Sigmoid colon (tissue), 7 donors: ENCODE data around the gene TENM4. TPM values are rescaled to one million over a fixed set of nuclear protein-coding genes. Genes with fewer than 3 reads are reported as not detected.
A peak's percentile ranks its signal among the peaks of the same experiment; 100 is the strongest.

Experiments used
- DNase-seq: peaks from one replicate; pipeline ENCODE4 v3.0.0-alpha.2; 2019
- H3K27ac ChIP-seq, 4 donors: fragments of 200-600 bp; sonication (generic); one replicate each; pipeline ENCODE4 v1.5.1; 2016 to 2019; ENCODE audit warnings: mild to moderate bottlenecking in 1 of 4
- H3K27me3 ChIP-seq, 3 donors: fragments of 200-600 bp; sonication (generic); one replicate each; pipeline ENCODE4 v1.5.1; 2019; ENCODE audit warnings: mild to moderate bottlenecking in 1 of 3
- H3K36me3 ChIP-seq, 4 donors: fragments of 200-600 bp; sonication (generic); one replicate each; pipeline ENCODE4 v1.5.1; 2016 to 2019
- H3K4me1 ChIP-seq, 4 donors: fragments of 200-600 bp; sonication (generic); one replicate each; pipeline ENCODE4 v1.5.1; 2017 to 2019
- H3K4me3 ChIP-seq, 4 donors: fragments of 200-600 bp; sonication (generic); one replicate each; pipeline ENCODE4 v1.5.1; 2017 to 2019; ENCODE audit warnings: mild to moderate bottlenecking in 2 of 4, moderate library complexity in 1 of 4
- H3K9me3 ChIP-seq, 4 donors: fragments of 200-600 bp in 3 of 4; sonication (generic) in 3 of 4; one replicate each; pipeline versions ENCODE4 v1.5.1 to v1.6.1; 2013 to 2019
- EP300 ChIP-seq, 4 donors: sonication (generic); formaldehyde crosslinking; IDR thresholded peaks; one replicate each; pipeline ENCODE4 v1.6.1; 2017; ENCODE audit warnings: antibody characterized with exemption in 4 of 4
- POLR2A ChIP-seq, 2 donors: fragments of 450-650 bp; IDR thresholded peaks; one replicate each; pipeline ENCODE4 v1.6.1; 2016; ENCODE audit warnings: antibody characterized with exemption in 2 of 2, mild to moderate bottlenecking in 2 of 2, moderate library complexity in 2 of 2
- POLR2AphosphoS5 ChIP-seq, 4 donors: sonication (generic); formaldehyde crosslinking; IDR thresholded peaks; one replicate each; pipeline ENCODE4 v1.6.1; 2017; ENCODE audit warnings: antibody characterized with exemption in 4 of 4
- WGBS, 2 donors: extraction: QIAGEN DNeasy Blood & Tissue Kit; methylation state at CpG; one replicate each; pipeline ENCODE4 v1.1.7; 2013; 5-methylcytosine and 5-hydroxymethylcytosine counted together
- intact Hi-C: fragments of 100-400 bp; cut with DNase I; formaldehyde crosslinking; loops from one replicate; pipeline ENCODE4 v1.15.1; 2023
- polyA plus RNA-seq, 3 donors: library from polyadenylated mRNA; stranded (reverse); fragments of 200-250 nt; gene quantifications; one replicate each; pipeline ENCODE4 v1.2.3, GENCODE V29; 2013
- total RNA-seq, 4 donors: library from RNA; depleted of rRNA; stranded (reverse); fragments of >200 nt; gene quantifications; one replicate each; pipeline ENCODE4 v1.1.0, GENCODE V29; 2016
- TF ChIP-seq, protein P1 (sequence below), 4 experiments: fragments of 450-650 bp in 3 of 4; fragments of 200-600 bp in 1 of 4; IDR thresholded peaks; one replicate each; pipeline ENCODE4 v1.5.1; 2016 to 2019; ENCODE audit warnings: antibody characterized with exemption in 4 of 4, mild to moderate bottlenecking in 3 of 4, moderate library complexity in 2 of 4
- donor health status: healthy with polysubstance abuse.
- donor health status: Bipolar disorder and iron deficiency.
- donor health status: healthy.

The TENM4 gene
- total and polyA plus RNA-seq, 7 donors, result 0.23 to 14.6 (median 1.9) TPM; not detected in 1

DNA sequence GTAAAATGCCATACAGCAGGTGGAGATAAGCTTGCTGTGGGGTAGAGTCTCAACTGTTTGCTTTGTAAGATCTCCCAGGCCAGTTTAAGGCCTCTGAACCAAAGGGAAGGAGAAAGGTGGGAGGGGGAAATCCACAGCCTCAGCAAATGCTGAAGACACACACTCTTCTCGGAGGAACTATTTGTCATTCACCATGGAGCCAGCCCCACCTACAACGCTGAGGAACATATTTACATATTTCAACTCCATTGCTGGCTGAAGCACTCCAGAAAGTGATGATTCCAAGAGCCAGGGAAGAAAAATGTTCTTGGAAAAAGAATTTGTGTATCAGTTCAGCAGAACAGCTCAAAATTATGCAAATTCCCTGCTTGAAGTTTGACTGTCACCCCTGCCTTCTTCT, 6.5 kb downstream of the TENM4 start:
- peaks cover 36 to 89% (median 62%) of the 10 kb centered on the region in 3 donors for H3K27me3 ChIP-seq
- H3K4me1 ChIP-seq, result peaks cover 0 to 30% (median 28%) of the 10 kb centered on the region in 4 donors
- intact Hi-C loops, result no loop called here
- DNase-seq, result no peak
- H3K27ac ChIP-seq, result peak overlapping the region in 1 of 4 donors; percentile 71
- no peaks in the 10 kb centered on the region for H3K36me3 ChIP-seq
- H3K4me3 ChIP-seq, result no peak overlapping the region
- H3K9me3 ChIP-seq, result no peaks in the 10 kb centered on the region
- TF ChIP-seq POLR2A (IDR thresholded peaks at IDR 0.05) (no peak), EP300 (IDR thresholded peaks at IDR 0.05) (no peak), POLR2AphosphoS5 (IDR thresholded peaks at IDR 0.05) (no peak)
- TF ChIP-seq, protein P1, sequence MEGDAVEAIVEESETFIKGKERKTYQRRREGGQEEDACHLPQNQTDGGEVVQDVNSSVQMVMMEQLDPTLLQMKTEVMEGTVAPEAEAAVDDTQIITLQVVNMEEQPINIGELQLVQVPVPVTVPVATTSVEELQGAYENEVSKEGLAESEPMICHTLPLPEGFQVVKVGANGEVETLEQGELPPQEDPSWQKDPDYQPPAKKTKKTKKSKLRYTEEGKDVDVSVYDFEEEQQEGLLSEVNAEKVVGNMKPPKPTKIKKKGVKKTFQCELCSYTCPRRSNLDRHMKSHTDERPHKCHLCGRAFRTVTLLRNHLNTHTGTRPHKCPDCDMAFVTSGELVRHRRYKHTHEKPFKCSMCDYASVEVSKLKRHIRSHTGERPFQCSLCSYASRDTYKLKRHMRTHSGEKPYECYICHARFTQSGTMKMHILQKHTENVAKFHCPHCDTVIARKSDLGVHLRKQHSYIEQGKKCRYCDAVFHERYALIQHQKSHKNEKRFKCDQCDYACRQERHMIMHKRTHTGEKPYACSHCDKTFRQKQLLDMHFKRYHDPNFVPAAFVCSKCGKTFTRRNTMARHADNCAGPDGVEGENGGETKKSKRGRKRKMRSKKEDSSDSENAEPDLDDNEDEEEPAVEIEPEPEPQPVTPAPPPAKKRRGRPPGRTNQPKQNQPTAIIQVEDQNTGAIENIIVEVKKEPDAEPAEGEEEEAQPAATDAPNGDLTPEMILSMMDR (IDR thresholded peaks at IDR 0.05), result no peak
- WGBS, 2 donors, result 45 to 61% methylated on average over 2 of the region's 2 CpGs

DNA sequence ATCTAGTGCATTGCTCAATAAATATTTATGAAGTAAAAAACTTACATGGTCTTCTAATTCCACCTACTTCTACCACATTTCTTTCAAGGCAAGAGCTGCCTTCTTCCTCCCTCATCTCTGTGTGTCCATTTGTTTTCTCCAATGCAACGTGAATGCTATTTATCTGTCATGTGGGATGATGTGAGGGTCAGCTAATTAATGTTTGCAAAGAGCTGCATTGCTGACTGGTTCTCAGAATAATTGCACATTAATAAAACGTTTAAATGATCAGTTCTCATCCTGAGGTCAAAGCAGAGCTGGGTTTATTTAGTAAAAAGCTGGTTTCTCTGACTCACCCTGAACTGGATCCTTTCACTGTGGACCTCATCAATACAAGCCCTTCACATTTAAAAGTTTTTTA, 8.7 kb downstream of the TENM4 start:
- TF ChIP-seq, protein P1 (IDR thresholded peaks at IDR 0.05), result no peak
- no peak for TF ChIP-seq POLR2A (IDR thresholded peaks at IDR 0.05)
- no peak for TF ChIP-seq POLR2AphosphoS5 (IDR thresholded peaks at IDR 0.05)
- no peak for TF ChIP-seq EP300 (IDR thresholded peaks at IDR 0.05)
- no peak for DNase-seq
- WGBS, 2 donors, result 59 to 69% methylated on average over 2 of the region's 2 CpGs
- H3K27me3 ChIP-seq, result peaks cover 18 to 68% (median 41%) of the 10 kb centered on the region in 3 donors
- H3K36me3 ChIP-seq, result no peaks in the 10 kb centered on the region
- no peak overlapping the region for H3K27ac ChIP-seq
- H3K4me3 ChIP-seq, result no peak overlapping the region
- H3K9me3 ChIP-seq, result no peaks in the 10 kb centered on the region
- peaks cover 0 to 8% (median 6%) of the 10 kb centered on the region in 4 donors for H3K4me1 ChIP-seq
- intact Hi-C loops, result no loop called here

DNA sequence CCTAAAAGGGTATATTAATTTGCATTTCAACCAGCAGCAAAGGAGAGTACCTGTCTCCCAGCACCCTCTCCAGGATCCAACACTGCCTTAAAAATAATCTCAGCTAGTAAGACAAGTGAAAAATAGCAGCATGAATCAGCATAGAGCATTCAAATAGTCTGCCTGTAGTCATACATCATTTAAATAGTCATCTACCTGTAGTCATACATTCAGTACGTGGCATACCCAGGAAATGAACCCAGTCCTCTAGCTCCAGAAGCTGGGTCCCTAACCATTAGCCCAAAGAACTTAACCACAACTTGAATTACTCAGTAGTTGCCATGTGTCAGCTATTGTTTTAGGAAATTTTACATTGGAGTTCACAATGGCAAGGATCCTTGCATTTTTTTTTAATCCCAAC, 9.3 kb downstream of the TENM4 start:
- Histone ChIP-seq H3K36me3 (no peaks in the 10 kb centered on the region), H3K27me3 (peaks cover 13 to 62% (median 35%) of the 10 kb centered on the region in 3 donors), H3K9me3 (no peaks in the 10 kb centered on the region), H3K4me1 (peaks cover 0 to 2% (median under 1%) of the 10 kb centered on the region in 4 donors), H3K4me3 (no peak overlapping the region), H3K27ac (peak overlapping the region in 1 of 4 donors; percentile 57)
- TF ChIP-seq POLR2AphosphoS5 (IDR thresholded peaks at IDR 0.05) (no peak), EP300 (IDR thresholded peaks at IDR 0.05) (no peak), POLR2A (IDR thresholded peaks at IDR 0.05) (no peak)
- TF ChIP-seq, protein P1 (IDR thresholded peaks at IDR 0.05), result no peak
- 67 to 74% methylated on average over 1 of the region's 1 CpG for whole genome bisulfite sequencing, 2 donors
- no peak for DNase-seq
- intact Hi-C loops, result no loop called here

DNA sequence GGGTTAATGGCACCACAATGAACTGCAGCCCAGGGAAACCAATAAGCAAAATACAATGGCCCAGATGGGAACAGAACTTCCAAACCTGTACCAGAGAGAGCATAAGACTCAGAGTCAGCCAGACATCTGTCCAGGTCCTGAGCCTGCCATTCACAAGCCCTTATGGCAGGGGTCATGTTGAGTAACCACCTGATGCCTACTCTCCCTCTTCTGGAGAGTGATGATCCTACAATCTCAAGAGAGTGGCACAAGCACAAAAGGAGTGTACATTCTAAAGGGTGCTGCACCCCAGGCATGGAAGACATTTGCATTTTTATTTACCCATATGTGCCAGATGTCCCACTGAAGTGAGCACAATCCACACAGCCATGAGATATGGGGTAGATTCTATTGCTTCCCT, 10.6 kb downstream of the TENM4 start:
- no peaks in the 10 kb centered on the region for H3K9me3 ChIP-seq
- peak overlapping the region in 1 of 4 donors; percentile 57 for H3K27ac ChIP-seq
- DNase-seq, result no peak
- intact Hi-C loops, result no loop called here
- no peak overlapping the region for H3K4me3 ChIP-seq
- TF ChIP-seq, protein P1 (IDR thresholded peaks at IDR 0.05), result no peak
- no peak for TF ChIP-seq EP300 (IDR thresholded peaks at IDR 0.05)
- no peak for TF ChIP-seq POLR2A (IDR thresholded peaks at IDR 0.05)
- TF ChIP-seq POLR2AphosphoS5 (IDR thresholded peaks at IDR 0.05), result no peak
- no peaks in the 10 kb centered on the region for H3K4me1 ChIP-seq
- H3K36me3 ChIP-seq, result no peaks in the 10 kb centered on the region
- H3K27me3 ChIP-seq, result peaks cover 1 to 49% (median 23%) of the 10 kb centered on the region in 3 donors

DNA sequence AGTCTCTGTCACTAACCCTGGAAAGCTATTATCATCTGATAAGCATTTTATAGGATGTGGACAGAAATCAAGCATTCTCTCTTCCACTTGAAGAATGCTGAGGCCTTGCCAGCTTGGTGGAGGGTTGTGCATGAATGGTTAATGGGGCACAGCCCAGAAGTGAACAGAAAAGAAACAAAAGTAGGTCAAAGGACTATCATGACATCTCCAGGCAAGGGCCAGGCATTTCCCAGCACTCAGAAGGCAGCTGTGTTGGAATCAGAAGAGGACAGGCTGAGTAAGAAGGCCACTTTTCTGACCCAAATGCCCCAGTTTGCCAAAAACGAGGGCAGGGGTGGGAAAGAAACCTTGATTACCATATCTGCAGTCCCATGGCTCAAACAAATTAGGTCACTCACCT, 12.4 kb downstream of the TENM4 start:
- DNase-seq, result no peak
- no peaks in the 10 kb centered on the region for H3K9me3 ChIP-seq
- WGBS, 2 donors, result 33 to 34% methylated on average over 1 of the region's 1 CpG

More for the DNA sequence above, 12.4 kb downstream of the TENM4 start:
- Histone ChIP-seq H3K4me1 (no peaks in the 10 kb centered on the region), H3K36me3 (no peaks in the 10 kb centered on the region), H3K27ac (no peak overlapping the region), H3K27me3 (peaks cover 0 to 31% (median 4%) of the 10 kb centered on the region in 3 donors), H3K4me3 (no peak overlapping the region)
- TF ChIP-seq EP300 (IDR thresholded peaks at IDR 0.05) (no peak), POLR2AphosphoS5 (IDR thresholded peaks at IDR 0.05) (no peak), POLR2A (IDR thresholded peaks at IDR 0.05) (no peak)
- TF ChIP-seq, protein P1 (IDR thresholded peaks at IDR 0.05), result no peak
- intact Hi-C loops, result no loop called here
